ENCODE results near the gene LHX1.

Gene LHX1

DNA sequence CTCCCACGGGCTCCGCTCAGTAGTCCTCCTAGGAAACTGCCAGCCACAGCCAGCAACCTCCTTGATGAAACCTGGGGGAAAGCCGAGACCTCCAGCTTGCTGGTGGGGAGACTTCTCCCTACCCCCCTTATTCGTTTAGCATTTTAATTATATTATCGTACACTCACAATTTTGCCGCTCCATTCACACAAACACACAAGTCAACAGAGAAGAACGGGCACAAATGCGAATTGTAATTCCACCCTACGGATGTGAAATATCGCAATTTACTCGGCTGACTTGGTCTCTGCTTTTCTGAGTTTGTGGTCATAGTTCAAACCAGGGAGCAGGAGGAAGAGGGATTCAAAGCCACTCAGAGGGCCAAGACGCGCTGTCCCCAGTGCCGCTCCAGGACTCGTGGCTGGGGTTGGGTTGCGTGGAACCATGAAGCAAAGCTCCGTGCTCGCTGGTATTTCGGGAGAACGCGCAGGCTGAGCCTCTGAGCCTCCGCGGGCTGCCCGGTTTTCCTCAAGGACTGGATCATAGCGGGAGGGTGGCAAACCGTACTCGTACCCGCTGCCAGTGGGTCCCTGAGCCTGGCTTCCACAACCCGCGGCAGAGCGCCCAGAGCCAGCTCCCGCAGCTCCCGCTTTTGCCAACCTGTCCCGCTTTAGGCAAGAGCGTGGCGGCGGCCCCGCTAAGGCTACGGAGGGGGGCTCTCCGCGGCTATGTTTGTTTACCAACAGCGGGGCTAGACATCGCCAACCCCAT, 2.0 kb downstream of the LHX1 start:
- peak; percentile 49 for DNase-seq (ENCODE audit: low spot score)

GRCh38 chr17:36939802-36940312, 2.6 kb downstream of the LHX1 start:
- DNase-seq (ENCODE audit: low spot score), result no peak

GRCh38 chr17:36940313-36941264, 3.3 kb downstream of the LHX1 start:
- DNase-seq (ENCODE audit: low spot score), result peak; percentile 38

- DNase-seq (ENCODE audit: low spot score), result peak; percentile 36
These were observed 4.2 kb downstream of the LHX1 start for GRCh38 chr17:36941265-36942010.

DNA sequence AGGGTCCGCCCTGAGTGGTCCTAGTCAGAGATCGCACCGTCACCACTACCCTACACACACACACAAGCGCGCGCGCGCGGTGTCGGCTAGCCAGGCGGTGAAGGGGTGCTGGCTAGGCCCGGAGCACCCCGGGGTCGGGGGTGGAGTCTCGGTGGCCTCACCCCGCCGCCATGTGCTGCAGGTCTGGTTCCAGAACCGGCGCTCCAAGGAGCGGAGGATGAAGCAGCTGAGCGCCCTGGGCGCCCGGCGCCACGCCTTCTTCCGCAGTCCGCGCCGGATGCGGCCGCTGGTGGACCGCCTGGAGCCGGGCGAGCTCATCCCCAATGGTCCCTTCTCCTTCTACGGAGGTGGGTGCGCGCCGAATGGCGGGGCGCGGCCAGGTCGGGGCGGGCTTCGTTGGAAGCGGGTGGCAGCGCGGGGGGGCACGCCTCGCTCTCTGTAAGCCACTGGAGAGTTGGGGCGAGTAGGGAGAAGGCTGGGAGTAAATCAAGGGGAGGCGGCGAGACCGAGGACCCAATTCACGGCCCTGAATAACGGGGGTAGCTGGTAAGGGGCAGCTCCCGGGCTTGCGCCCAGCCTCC, 4.8 kb downstream of the LHX1 start:
- DNase-seq (ENCODE audit: low spot score), result peak; percentile 35

- DNase-seq (ENCODE audit: low spot score), result no peak
These were observed 5.4 kb downstream of the LHX1 start for GRCh38 chr17:36942631-36943125.

GRCh38 chr17:36943250-36944191, 6.2 kb downstream of the LHX1 start:
- peak; percentile 29 for DNase-seq (ENCODE audit: low spot score)

DNA sequence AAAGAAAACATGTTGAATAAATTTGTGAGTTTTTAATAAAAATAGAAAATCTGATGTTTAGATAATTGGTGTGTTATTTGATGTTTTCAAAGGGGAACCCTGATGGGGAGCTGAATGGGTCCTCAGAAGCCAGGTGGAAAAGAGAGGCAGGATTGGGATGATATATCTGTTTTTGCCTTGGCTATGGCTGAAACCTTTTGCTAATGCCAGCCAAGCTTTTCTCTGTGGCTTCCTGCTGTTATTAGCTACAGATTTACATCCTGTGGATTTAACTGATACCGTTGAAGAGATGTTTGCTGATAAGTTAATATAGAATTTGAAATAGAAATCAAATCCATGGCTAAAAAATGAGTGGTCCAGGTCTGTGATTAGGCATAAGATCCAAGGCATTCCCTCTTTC, 7.3 kb downstream of the LHX1 start:
- DNase-seq (ENCODE audit: low spot score), result peak; percentile 45

DNA sequence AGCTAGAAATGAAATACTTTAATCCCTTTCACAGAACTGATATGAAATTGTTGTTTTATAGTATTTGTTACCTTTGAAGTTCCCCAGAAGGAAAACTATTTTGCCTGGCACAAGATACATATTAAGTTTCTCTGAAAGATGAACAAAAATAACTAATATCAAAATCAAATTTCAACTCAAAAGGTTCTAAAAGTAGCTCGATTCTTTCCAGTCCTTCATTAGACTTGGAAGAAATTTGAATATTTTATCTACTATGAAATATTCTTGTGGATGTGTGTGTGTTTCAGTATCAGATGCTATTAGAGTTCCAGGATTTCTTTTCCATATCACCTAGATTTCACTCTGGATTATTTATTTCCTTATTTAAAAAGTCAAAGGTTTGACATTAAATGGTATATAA, 7.9 kb downstream of the LHX1 start:
- DNase-seq (ENCODE audit: low spot score), result peak; percentile 8

DNA sequence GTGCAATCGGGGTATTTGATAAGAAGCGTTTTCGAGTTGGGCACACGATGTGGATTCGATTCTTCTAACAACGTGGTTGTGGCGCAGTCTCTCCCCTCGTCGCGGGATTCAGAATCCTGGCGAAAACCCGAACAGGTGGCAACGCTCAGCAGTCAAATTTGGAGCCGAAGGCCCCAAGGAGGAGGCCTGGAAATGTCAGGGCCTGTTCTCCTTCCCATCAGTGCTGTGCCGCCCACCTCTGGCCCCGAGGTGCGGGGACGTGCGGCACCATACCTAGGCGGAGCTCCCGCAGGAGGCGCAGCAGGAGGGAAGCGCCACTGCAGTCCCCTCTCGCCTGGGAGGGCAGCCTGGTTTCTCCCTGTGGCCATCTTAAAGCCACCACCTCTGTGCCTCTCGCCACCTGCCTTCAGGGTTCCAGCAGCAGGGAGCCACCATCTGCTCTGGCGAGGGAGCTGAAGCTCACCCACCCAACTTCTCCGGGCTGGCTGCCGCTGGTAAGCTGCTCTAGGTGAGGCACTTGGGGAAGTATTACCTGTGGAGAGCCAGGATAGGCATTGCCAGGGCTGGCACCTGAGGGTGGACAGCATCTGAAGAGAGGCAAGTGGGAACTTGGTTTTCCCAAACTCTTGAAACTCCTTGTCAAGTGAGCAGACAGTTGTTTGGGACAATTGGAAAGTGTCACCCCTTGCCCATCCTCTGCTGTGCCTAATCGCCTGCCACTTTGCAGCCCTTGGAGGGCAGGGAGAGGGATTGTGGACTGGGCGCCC, 8.9 kb downstream of the LHX1 start:
- DNase-seq (ENCODE audit: low spot score), result peak; percentile 70

DNA sequence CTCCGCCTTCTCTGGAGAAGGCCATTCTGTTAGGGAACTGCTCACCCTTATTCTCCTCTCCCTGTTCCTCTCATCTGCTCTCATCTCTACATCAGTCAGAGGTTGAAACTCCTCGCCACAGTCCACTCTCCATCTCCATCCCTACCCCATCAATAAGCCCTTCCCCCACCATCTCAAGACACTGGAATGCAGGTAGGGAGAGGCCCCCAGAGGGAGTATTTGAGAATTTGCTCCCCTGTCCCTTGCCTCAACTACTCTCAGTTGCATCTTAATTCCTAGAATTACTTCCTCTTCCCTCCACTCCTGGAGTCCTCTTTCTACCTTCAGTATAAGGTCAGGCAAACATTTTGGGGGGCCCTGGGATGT, 9.4 kb downstream of the LHX1 start:
- no peak for DNase-seq (ENCODE audit: low spot score)

DNA sequence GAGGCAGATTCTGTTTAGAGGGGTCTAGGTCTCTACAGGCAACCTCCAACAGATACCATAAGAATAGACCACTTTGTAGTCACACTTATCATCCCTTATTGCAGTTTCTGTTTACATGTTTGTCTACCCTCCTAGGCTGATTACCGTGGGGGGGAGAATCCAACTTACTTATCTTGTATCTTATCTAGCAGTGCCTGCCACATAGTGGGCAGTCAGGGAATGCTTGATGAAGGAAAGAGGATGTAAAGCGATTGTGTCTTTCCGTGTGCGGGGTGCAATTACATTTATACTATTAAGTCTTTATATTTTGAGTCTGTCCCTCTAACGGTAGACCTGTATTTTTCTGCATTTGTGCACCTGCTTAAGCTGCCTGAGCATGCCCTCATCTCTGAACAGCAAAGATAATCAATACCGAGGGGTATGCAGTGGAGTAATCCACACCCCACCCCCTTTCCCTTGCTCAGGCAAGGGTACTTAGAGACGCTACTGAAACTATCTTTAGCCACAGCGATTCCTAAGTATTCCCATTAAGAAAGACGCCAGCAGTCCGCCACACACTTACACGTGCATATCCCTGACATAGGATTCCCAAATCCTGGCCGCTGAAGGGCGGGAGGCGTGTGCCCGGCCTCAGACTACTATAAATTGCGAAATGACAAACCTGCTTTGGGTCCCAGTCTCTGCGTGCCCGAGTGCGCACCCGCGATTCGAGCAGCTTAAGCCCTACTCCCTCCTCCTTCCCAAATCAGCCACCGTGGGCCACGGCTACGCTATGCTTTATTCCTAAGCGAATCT, 10.8 kb downstream of the LHX1 start:
- DNase-seq (ENCODE audit: low spot score), result peak; percentile 70

DNA sequence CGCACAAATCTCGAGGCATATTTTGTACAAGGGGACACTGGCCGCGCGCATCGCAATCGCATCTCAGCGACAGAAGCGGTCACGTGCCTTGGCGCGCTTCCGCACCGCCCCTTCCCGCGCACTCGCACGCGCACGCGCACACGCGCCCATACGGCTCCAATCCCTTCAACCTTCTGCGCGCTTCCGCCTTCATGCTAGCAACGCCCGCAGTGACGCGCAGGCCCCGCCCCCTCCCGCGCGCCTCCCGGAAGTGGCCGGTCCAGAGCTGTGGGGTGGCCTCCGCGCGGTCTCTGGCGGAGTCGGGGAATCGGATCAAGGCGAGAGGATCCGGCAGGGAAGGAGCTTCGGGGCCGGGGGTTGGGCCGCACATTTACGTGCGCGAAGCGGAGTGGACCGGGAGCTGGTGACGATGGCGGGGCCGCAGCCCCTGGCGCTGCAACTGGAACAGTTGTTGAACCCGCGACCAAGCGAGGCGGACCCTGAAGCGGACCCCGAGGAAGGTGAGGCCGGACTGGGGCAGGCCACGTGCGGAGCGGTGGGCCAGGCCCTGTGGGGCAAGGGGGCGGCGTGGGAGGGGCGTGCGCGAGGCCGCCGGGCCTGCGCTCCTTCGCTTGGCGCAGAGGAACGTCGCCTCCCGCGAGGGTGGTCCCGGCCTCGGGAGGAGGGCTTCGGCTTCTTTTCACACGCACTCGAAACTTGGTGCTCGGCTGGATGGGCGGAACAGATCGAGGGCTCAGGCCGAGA, 11.6 kb downstream of the LHX1 start, which contains the start of gene AATF:
Gene AATF (plus strand): TSS at position 238 of the 744 bp plus-strand sequence. CDS start 172 bp downstream, at position 410.
- peak; percentile 96 for DNase-seq (ENCODE audit: low spot score)

DNA sequence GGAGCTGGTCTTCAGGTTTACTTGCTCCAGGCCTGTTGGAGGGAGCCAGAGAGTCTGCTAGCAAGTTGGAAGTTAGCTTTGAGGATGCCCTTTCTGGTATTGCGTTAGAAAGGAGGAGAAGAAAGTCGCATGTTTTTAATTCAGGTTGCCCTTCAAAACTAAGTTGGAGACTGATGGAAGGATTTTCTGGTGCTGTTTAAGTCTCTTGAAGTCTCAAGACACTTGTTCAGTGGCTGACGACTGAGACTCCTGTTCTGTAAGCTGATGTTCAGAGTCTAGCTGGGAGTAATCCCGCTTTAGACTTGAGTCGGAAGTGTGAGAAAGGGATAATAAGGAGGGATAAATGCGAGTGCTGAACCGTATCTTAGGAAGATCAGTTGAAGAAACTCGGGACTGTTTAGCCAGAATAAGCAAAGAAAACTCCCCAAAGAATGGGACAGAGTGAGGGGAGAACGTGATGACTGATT, 12.2 kb downstream of the LHX1 start:
- DNase-seq (ENCODE audit: low spot score), result peak; percentile 54

GRCh38 chr17:36950027-36950426, 12.8 kb downstream of the LHX1 start:
- DNase-seq (ENCODE audit: low spot score), result no peak

DNA sequence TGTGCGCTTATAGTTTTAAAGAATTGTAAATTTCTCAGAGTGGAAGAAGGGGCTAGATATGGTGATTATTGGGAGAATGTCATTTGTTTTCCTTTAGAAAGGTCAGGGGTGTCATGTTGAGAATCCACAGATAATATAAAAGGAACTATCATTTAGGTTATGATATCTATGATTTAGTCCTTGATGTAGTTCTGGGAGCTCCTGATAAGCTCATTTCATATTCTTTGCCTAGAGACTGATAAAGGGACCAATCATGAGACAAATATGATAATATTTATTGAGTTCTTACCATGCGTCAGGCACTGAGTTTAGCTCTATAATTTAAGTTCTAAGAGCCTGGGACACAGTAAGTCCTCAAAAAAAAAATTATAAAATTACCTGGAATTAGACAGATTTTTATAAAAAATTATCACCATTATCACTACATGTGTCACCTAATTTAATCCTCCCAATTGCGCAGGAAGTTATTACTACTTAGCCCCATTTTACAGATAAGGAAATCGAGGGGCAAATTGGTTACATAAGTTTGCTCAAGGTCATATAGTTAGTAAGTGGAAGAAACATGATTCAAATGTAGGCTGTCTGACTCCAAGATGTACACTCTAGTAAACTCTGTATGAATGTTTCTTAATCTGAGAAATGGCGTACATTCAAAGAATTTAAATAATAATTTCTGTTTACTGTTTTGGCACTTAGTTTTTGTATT, 14.0 kb downstream of the LHX1 start:
- no peak for DNase-seq (ENCODE audit: low spot score)

- no peak for DNase-seq (ENCODE audit: low spot score)
These were observed 34.2 kb downstream of the LHX1 start for GRCh38 chr17:36971508-36971907.

Measured in cerebellar cortex (tissue), 1 donor.